SK-N-SH (cell line): ENCODE data around the gene CLEC18A. TPM values are rescaled to one million over a fixed set of nuclear protein-coding genes. Genes with fewer than 3 reads are reported as not detected.
"Not testable (repeated sequence)": the region's sequence is repeated elsewhere in the genome, so short reads cannot be mapped to it uniquely, and the experiment has no call there.

Experiments used
- CTCF ChIA-PET: fragments of 300-600, 350-600 bp; formaldehyde crosslinking; extraction: SDS; loops from one replicate; lab custom pipeline; 2021; lab: Yijun Ruan, JAX
- POLR2A ChIA-PET: fragments of 350-600 bp; sonication (Branson Sonifier 250); formaldehyde crosslinking; extraction: SDS; loops from one replicate; lab custom pipeline; 2020; ENCODE audit warnings: antibody characterized with exemption, inconsistent platforms; lab: Yijun Ruan, JAX
- DNase-seq: peaks from one replicate; pipeline ENCODE4 v3.0.0; 2012
- H2AFZ ChIP-seq: fragments of 200-600 bp; sonication (generic); 2 replicates; pipeline ENCODE4 v1.8.1; 2016; ENCODE audit warnings: antibody characterized with exemption, mild to moderate bottlenecking, low read depth
- H3F3A ChIP-seq: fragments of 200-600 bp; sonication (generic); replicated peaks from 2 replicates; pipeline ENCODE3; 2016; ENCODE audit warnings: antibody characterized with exemption, mild to moderate bottlenecking; ENCODE audit not compliant: insufficient read depth
- H3K27ac ChIP-seq, 2 experiments: fragments of 200-500 bp in 1 of 2; fragments of 200-600 bp in 1 of 2; sonication (Bioruptor generic) in 1 of 2; sonication (generic), shearing (Covaris generic) in 1 of 2; 2 replicates each; pipeline versions ENCODE4 v1.5.1 to v1.6.1; 2014 to 2016; ENCODE audit warnings: low read depth in 2 of 2, inconsistent platforms in 1 of 2, low read length in 1 of 2, mild to moderate bottlenecking in 1 of 2, mixed read lengths in 1 of 2
- H3K27me3 ChIP-seq: fragments of 200-600 bp; sonication (generic), shearing (Covaris generic); 2 replicates; pipeline ENCODE4 v1.6.1; 2016; ENCODE audit warnings: mixed run types; ENCODE audit not compliant: insufficient read depth
- H3K36me3 ChIP-seq, 2 experiments: fragments of 200-500 bp in 1 of 2; fragments of 200-600 bp in 1 of 2; sonication (Bioruptor generic) in 1 of 2; sonication (generic) in 1 of 2; replicated peaks in 1 of 2; 2 replicates each; pipeline versions ENCODE3 to v1.5.1; 2014 to 2016; ENCODE audit warnings: low read length in 1 of 2, mild to moderate bottlenecking in 1 of 2; ENCODE audit not compliant: insufficient read depth in 2 of 2, control insufficient read depth in 1 of 2
- H3K4me1 ChIP-seq, 2 experiments: fragments of 200-500 bp in 1 of 2; fragments of 200-600 bp in 1 of 2; sonication (Bioruptor generic) in 1 of 2; sonication (generic), shearing (Covaris generic) in 1 of 2; 2 replicates each; pipeline versions ENCODE4 v1.5.1 to v1.6.1; 2014 to 2016; ENCODE audit warnings: low read depth in 1 of 2, low read length in 1 of 2, mixed run types in 1 of 2; ENCODE audit not compliant: insufficient read depth in 2 of 2, control insufficient read depth in 1 of 2
- H3K4me2 ChIP-seq: fragments of 200-600 bp; sonication (generic), shearing (Covaris generic); 2 replicates; pipeline ENCODE4 v1.6.1; 2017; ENCODE audit warnings: mixed run types
- H3K4me3 ChIP-seq, 2 experiments: fragments of 200-500 bp in 1 of 2; fragments of 200-600 bp in 1 of 2; sonication (Bioruptor generic) in 1 of 2; sonication (generic), shearing (Covaris generic) in 1 of 2; 2 replicates each; pipeline versions ENCODE4 v1.5.1 to v1.8.1; 2014 to 2016; ENCODE audit warnings: low read depth in 2 of 2, inconsistent platforms in 1 of 2, low read length in 1 of 2, mild to moderate bottlenecking in 1 of 2, mixed read lengths in 1 of 2, moderate library complexity in 1 of 2
- H3K79me2 ChIP-seq: fragments of 200-600 bp; sonication (generic); 2 replicates; pipeline ENCODE4 v1.8.1; 2017; ENCODE audit warnings: mild to moderate bottlenecking; ENCODE audit not compliant: insufficient read depth
- H3K9ac ChIP-seq: fragments of 200-600 bp; sonication (generic); 2 replicates; pipeline ENCODE4 v1.6.1; 2017; ENCODE audit warnings: mixed run types
- H3K9me2 ChIP-seq: fragments of 200-600 bp; sonication (generic); 2 replicates; pipeline ENCODE4 v1.6.1; 2017; ENCODE audit warnings: mixed run types
- H3K9me3 ChIP-seq: fragments of 200-600 bp; sonication (generic); 2 replicates; pipeline ENCODE4 v1.6.1; 2017; ENCODE audit warnings: mixed run types, mild to moderate bottlenecking, moderate library complexity
- H4K20me1 ChIP-seq: fragments of 200-600 bp; sonication (generic); 2 replicates; pipeline ENCODE4 v1.6.1; 2017; ENCODE audit warnings: mild to moderate bottlenecking, mixed run types; ENCODE audit not compliant: insufficient read depth
- WGBS: methylation state at CpG from one replicate; pipeline ENCODE4 v1.1.6; 2017; ENCODE audit warnings: low lambda C conversion rate; 5-methylcytosine and 5-hydroxymethylcytosine counted together
- polyA plus RNA-seq, 3 experiments: library from polyadenylated mRNA; depleted of rRNA; stranded (reverse); fragments of >200 nt; gene quantifications; 2 replicates each; pipeline ENCODE4 v1.2.3, GENCODE V29; 2012

CLEC18A gene
- polyA plus RNA-seq, 1 of the 3 experiments (the other 2 are of a cell fraction): 0.20 TPM

DNA sequence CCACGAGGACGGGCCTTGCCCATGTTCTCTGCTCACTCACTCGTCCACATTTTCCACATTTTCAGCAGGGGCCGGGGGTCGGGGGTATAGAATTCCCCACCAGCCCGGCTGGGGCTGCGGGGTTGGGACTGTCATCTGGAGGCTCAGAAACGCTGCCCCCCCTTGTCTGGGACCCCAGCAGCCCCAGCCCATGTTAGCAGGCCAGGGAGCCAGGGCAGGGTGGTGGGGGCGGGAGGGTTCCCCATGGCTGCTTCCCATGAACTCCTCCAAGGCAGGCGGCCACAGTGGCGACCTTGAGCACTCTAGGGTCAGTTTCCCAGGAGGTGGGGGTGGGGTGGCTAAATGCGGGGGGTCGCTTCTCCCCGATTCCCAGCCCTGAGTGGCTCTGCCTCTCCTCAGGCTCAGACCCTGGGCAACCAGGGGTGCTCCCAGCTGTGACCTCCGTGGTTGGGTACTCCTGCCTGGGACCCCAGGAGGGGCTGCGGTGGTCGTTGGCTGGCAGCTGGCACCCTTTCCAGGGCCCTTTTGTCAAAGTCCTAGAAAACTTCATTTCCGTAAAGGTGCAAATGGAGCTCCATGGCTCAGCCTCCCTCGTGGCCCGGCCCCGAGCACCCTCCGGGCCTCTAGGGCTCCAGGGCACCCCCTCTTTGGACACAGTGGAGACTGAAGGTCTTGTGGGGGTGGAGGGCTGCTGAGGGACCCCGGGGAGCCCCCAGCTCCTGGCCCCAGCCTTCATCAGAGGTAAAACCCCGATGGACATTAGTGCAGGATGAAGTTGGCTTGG is 1.6 kb downstream of the CLEC18A start:
- H3K4me2 ChIP-seq, H3F3A ChIP-seq, H2AFZ ChIP-seq, H3K9ac ChIP-seq, H3K4me1 ChIP-seq, H3K27ac ChIP-seq, CTCF ChIA-PET, POLR2A ChIA-PET, DNase-seq, H3K9me2 ChIP-seq, H3K36me3 ChIP-seq, H4K20me1 ChIP-seq, H3K27me3 ChIP-seq, H3K79me2 ChIP-seq, H3K4me3 ChIP-seq, H3K9me3 ChIP-seq: not testable (repeated sequence)
- WGBS: 78% methylated on average over 9 of the region's 24 CpGs

DNA sequence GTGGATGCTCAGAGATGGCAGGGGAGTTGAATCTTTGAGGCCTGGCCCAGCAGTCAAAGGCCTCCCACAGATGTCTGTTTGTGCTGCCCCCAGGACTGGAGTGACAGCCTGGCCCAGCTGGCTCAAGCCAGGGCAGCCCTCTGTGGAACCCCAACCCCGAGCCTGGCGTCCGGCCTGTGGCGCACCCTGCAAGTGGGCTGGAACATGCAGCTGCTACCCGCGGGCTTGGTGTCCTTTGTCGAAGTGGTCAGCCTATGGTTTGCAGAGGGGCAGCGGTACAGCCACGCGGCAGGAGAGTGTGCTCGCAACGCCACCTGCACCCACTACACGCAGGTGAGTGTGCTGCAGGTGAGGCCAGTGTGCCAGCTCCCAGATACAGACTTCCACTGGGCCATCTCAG is 3.1 kb downstream of the CLEC18A start:
- H3K4me3 ChIP-seq, H3F3A ChIP-seq, H3K27ac ChIP-seq, H3K4me2 ChIP-seq, H3K27me3 ChIP-seq, H3K9ac ChIP-seq, H3K9me2 ChIP-seq, H4K20me1 ChIP-seq, H2AFZ ChIP-seq, POLR2A ChIA-PET, CTCF ChIA-PET, H3K4me1 ChIP-seq, H3K79me2 ChIP-seq, DNase-seq, H3K36me3 ChIP-seq, H3K9me3 ChIP-seq: not testable (repeated sequence)
- WGBS: 100% methylated on average over 3 of the region's 13 CpGs

DNA sequence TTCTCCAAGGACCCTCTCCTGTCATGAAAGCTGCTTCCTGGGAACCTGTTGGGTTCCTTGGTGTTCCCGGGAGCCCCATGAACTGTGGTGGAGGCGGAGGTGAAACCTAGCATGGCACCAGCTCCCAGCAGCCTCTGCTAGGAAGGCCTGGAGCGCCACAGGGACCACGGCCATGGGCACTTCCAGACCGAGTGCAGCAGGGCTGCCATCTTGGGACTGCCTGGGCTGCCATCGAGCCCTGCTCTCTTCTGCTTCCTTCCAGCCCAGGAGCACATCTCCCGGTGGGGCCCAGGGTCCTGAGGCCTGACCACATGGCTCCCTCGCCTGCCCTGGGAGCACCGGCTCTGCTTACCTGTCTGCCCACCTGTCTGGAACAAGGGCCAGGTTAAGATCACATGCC is 12.2 kb downstream of the CLEC18A start:
- H2AFZ ChIP-seq, H3K36me3 ChIP-seq, POLR2A ChIA-PET, H3K4me1 ChIP-seq, H3K9me2 ChIP-seq, H3K4me2 ChIP-seq, H3K27me3 ChIP-seq, H3K79me2 ChIP-seq, DNase-seq, H3F3A ChIP-seq, H3K9ac ChIP-seq, H4K20me1 ChIP-seq, H3K9me3 ChIP-seq, H3K4me3 ChIP-seq, H3K27ac ChIP-seq, CTCF ChIA-PET: not testable (repeated sequence)
- WGBS: no CpG with 5 or more reads among the region's 9 CpGs

GRCh38 chr16:69964960-69965660 is 14.0 kb downstream of the CLEC18A start:
- H3K27ac ChIP-seq, H3K27me3 ChIP-seq, H2AFZ ChIP-seq, H3K9me2 ChIP-seq, H3K4me1 ChIP-seq, H3K9me3 ChIP-seq, H3K36me3 ChIP-seq, H3F3A ChIP-seq, H3K9ac ChIP-seq, H3K79me2 ChIP-seq, H3K4me3 ChIP-seq, POLR2A ChIA-PET, CTCF ChIA-PET, H4K20me1 ChIP-seq, H3K4me2 ChIP-seq: not testable (repeated sequence)
- DNase-seq: peak; percentile 61
- WGBS: 75% methylated on average over 27 of the region's 68 CpGs

DNA sequence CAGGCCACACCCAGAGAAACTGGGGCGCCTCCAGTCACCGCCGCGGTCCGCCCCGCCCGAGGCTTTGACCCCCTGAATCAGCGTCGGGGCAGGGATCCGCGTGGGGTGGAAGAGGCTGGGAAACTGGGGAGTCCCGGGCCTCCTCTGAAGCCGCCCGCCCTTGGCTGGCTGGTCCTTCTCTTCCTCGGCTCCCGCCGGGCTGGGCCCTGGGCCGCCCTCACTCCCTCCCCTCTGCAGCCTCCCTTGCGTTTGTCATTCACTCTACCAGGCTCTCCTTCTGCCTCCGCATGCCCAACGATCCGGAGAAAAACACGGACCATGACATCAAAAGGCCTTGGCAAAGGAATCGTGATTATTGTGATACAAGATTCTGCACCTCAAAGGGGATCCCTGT is 14.5 kb downstream of the CLEC18A start:
- H3K4me1 ChIP-seq, H3K9me2 ChIP-seq, H3K79me2 ChIP-seq, H3K9ac ChIP-seq, DNase-seq, H3K4me3 ChIP-seq, H3K9me3 ChIP-seq, H3K27ac ChIP-seq, H3K4me2 ChIP-seq, H4K20me1 ChIP-seq, H3K36me3 ChIP-seq, CTCF ChIA-PET, POLR2A ChIA-PET, H3F3A ChIP-seq, H3K27me3 ChIP-seq, H2AFZ ChIP-seq: not testable (repeated sequence)
- WGBS: 84% methylated on average over 5 of the region's 24 CpGs

GRCh38 chr16:69967688-69968087 is 16.6 kb downstream of the CLEC18A start:
- H3F3A ChIP-seq, H3K79me2 ChIP-seq, H3K9me2 ChIP-seq, DNase-seq, CTCF ChIA-PET, H3K9ac ChIP-seq, H2AFZ ChIP-seq, H4K20me1 ChIP-seq, H3K9me3 ChIP-seq, POLR2A ChIA-PET, H3K27ac ChIP-seq, H3K36me3 ChIP-seq, H3K4me1 ChIP-seq, H3K4me2 ChIP-seq, H3K27me3 ChIP-seq, H3K4me3 ChIP-seq: not testable (repeated sequence)
- WGBS: no CpG with 5 or more reads among the region's 5 CpGs
